Glomerular visceral epithelial cell (primary cell): ENCODE results near the gene CST1.
"Not testable (repeated sequence)": the region's sequence is repeated elsewhere in the genome, so short reads cannot be mapped to it uniquely, and the experiment has no call there.

Experiments
- DNase-seq: peaks from one replicate; pipeline ENCODE4 v3.0.0-alpha.2; 2016; ENCODE audit errors: extremely low spot score

Gene CST1

GRCh38 chr20:23750786-23751185 is at the start of gene CST1:
CST1 (minus strand) TSS chr20:23750935; CDS start chr20:23750866, 69 bp downstream.
- DNase-seq: not testable (repeated sequence)

- DNase-seq: peak; percentile 38
Measured at GRCh38 chr20:23799216-23799847, 48.6 kb upstream of the CST1 start.

- DNase-seq: no peak
Measured at GRCh38 chr20:23795526-23795925, 44.8 kb upstream of the CST1 start.

- no peak for DNase-seq
Measured at GRCh38 chr20:23794841-23795240, 44.1 kb upstream of the CST1 start.

DNA sequence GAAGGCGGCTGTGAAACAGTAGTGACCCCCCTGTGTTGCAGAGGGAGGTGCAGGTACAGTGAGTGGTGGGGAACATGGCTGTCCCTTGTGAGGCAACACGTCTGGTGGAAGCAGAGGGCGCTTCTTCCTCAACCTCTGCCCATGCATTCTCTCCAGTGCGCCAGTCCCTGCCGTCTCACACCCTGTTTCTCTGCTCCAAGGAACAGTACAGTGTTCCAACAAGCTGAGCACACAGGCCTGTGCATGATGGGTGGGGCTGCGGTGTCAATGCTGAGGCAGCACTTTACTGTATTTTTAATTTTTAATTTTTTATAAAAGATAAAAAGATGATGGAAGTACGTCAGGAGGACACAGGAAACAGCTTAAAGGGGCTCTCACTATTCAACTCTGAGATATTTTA is 43.3 kb upstream of the CST1 start:
- DNase-seq: no peak

DNA sequence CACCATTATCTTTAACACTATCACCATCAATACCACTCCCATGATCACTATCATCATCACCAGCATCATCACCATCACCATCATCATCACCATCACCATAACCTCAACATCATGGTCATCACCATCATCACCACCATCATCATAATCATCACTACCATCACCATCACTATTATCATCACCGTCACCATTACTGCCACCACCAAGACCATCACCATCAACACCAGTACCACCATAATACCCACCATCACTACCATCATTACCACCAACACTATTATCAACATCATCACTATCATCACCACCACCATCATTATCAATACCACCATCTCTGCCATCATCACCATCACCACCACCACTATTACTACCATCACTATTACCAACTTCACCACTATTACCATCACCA is 32.7 kb upstream of the CST1 start:
- no peak for DNase-seq

GRCh38 chr20:23782366-23782983 is 31.7 kb upstream of the CST1 start:
- peak; percentile 21 for DNase-seq

- not testable (repeated sequence) for DNase-seq
Measured at GRCh38 chr20:23778676-23779075, 27.9 kb upstream of the CST1 start.

DNA sequence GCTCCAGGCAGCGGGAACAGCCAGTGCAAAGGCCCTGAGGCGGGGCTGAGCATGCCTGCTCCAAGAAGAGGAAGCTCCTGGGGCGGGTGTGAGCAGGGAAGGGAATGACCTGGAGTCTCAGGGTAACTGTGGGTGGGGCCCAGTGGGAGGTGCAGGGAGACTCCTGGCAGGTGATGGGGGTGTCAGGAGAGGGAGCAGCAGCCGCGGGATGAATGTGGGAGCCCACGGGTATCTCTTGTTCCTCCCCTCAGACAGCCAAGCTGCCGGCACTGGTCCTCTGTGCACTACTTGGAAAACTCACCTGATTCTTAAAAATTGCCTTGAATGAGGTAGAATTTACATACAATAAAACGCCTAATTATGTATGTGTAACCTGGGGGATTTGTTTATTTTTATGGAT is 26.6 kb upstream of the CST1 start:
- DNase-seq: not testable (repeated sequence)

DNA sequence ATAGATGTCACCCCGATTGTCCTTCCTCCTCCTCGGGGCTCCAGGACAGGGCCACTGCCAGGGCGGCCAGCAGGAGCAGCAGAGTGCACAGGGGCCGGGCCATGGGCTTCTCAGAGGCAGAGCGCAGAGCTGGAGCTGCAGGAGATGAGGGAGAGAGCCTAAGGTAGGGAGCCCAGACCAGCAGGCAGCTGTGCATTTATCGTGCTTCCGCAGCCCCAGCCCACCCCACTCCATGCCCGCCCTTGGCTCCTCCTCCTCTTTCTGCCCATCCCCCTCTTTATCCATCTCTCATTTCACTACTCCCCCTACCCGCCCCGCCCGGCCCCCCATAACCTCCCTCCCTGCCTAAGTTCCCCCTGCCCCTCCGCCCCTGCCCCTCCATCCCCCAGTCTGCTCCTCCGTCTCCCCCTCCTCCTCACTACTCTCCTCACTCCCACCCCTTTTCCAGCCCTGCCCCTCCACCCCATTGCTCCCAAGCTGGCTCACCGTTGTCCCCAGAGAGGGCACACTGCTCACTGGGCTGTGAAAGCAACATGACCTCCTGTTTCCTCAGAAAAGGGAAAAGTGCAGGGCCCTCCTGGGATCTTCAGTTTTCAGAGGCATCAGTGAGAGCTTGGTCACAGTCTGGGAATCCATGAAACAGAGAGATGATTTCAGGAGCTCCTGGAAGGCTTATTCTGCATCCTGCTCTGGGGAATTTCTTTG is 25.5 kb upstream of the CST1 start:
- no peak for DNase-seq

GRCh38 chr20:23774081-23774480 is 23.3 kb upstream of the CST1 start:
- no peak for DNase-seq

DNA sequence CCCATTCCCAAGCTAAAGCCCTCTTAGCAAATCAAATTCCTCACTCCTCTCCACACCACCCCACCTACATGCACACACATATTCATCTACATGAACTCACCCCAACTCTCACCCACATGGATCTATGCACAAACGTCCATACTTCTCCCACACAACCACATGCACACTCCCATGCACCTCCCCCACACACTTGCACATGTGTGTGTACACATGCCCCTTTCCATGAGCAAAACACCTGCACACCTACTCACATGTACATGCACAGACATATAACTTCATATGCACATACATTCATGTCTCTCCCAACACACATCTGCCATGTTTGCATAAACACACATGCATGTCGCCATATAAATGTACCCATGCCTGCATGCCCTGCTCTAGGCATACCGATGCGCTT is 22.8 kb upstream of the CST1 start:
- DNase-seq: no peak

DNA sequence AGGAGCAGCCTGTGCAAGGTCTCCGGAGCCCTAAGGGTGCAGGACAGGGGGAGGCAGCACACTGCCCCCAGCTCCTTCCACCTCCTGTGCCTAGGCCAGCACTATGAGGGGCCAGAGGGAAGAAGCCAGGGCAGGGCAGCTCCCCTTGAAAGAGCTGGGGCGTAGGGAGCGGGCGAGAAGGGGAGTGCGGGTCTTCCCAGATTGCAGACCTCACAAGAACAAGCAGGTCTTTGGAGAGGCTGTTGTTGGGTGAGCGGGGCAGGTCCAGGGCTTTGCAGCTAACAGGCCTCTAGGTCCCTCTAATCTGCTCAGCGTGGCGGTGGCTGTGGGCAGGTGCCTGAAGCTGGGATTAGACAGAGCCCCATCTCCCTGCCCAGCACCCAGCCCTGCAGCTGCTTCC is 22.4 kb upstream of the CST1 start:
- DNase-seq: no peak

DNA sequence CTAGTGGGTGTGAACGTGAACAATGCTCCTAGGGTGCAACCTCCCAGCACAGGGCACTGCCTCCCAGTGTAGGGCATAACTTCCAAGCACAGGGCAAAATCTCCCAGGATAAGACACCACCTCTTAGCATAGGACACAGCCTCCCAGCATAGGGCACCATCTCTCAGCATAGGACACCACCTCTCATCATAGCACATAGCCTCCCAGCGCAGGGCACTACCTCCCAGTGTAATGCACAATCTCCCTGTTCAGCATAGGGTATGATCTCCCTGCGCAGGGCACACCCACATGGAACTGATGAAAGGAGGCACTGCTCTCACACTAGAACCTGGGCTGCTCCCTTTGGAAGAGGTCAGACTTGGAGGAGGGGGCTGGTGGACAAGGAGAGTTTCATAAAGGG is 21.3 kb upstream of the CST1 start:
- no peak for DNase-seq

DNA sequence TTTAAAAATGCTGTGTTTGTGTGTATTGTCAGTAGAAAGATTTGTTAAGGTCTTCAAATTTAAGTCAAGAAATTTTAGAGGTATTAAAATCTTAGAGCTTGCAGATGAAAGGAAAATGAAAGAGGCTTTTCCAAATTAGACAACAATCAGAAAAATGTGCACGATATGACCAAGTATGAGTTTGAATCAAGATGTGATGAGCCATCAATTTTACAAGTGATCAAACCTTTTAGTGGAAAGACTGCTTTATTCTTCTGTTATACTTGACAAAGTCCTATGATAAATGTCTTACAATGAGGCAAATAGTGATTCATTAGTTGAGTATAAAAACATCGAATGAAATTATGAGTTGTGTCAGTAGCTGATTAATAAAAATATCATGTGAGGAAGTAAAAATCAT is 19.6 kb upstream of the CST1 start:
- no peak for DNase-seq

- not testable (repeated sequence) for DNase-seq
Measured at GRCh38 chr20:23768520-23768919, 17.8 kb upstream of the CST1 start.

GRCh38 chr20:23766531-23766930 is 15.8 kb upstream of the CST1 start:
- no peak for DNase-seq

- no peak for DNase-seq
Measured at GRCh38 chr20:23765578-23765977, 14.8 kb upstream of the CST1 start.

GRCh38 chr20:23764630-23765029 is 13.9 kb upstream of the CST1 start:
- DNase-seq: not testable (repeated sequence)

- DNase-seq: no peak
Measured at GRCh38 chr20:23763345-23763744, 12.6 kb upstream of the CST1 start.

GRCh38 chr20:23759306-23759940 is 8.7 kb upstream of the CST1 start:
- DNase-seq: no peak

DNA sequence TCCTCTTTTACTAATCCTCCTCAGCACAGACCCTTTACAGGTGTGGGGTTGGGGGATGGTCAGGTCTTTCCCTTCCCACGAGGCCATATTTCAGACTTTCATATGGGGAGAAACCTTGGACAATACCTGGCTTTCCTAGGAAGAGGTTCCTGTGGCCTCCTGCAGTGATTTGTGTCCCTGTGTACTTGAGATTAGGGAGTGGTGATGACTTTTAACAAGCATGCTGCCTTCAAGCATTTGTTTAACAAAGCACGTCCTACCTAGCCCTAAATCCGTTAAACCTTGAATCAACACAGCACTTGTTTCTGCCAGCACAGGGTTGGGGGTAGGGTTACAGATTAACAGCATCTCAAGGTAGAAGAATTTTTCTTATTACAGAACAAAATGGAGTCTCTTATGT is 6.1 kb upstream of the CST1 start:
- not testable (repeated sequence) for DNase-seq
